GM18526 (cell line): ENCODE results near the gene UBE2R2.

Experiments
- POLR2A ChIP-seq: IDR thresholded peaks from 3 replicates; pipeline ENCODE4 v1.6.1; 2011; ENCODE audit not compliant: insufficient read length; ENCODE audit errors: extremely low read depth

The UBE2R2 gene

DNA sequence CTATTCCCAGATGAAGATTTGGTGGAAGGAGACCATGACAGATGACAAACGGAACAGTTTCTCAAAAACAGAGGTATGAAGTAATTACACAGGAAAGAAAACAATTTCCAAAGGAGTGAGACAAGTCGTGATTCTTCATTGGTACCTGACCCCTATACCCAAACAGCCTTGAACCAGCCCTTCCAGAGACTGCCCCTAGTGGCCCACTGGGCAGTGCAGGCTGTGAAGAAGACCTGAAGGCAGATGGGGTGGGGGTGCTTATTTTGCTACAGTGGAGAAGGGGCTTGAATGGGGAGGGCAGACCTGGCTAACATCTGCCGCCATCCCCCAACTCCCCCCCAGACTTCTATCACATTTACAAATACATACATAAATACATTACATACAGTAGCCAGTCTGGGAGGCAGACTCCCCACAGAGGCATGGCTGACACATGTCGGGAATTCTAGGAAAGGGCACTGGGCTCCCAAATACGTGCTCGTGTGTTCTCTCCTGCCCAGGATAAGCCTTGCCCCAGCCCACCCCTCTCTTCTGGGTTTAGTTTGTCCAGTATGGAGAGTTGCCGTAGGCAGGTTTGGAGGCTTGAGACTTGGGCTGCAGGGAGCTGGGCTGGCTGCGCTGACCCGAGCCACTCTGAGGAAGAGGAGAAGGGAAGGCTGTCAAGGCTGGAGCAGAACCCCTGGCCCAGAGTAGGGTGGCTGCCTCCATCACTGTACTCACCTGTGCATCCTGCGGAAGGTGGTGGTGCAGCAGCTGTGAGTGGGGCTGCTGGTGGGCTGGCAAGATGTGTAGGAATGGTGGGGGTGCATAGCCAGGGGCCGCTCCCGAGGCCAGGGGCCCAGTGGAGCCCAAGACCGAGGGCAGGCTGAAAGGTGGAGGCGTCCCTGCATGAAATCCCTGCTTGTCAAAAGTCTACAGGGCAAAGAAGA, 105.3 kb downstream of the UBE2R2 start:
- no peak for TF ChIP-seq POLR2A

- no peak for TF ChIP-seq POLR2A
These were observed 106.1 kb downstream of the UBE2R2 start for GRCh38 chr9:33923079-33923478.

- no peak for TF ChIP-seq POLR2A
These were observed 107.2 kb downstream of the UBE2R2 start for GRCh38 chr9:33923998-33924701.

GRCh38 chr9:33924978-33925797, 108.2 kb downstream of the UBE2R2 start:
- TF ChIP-seq POLR2A: no peak

DNA sequence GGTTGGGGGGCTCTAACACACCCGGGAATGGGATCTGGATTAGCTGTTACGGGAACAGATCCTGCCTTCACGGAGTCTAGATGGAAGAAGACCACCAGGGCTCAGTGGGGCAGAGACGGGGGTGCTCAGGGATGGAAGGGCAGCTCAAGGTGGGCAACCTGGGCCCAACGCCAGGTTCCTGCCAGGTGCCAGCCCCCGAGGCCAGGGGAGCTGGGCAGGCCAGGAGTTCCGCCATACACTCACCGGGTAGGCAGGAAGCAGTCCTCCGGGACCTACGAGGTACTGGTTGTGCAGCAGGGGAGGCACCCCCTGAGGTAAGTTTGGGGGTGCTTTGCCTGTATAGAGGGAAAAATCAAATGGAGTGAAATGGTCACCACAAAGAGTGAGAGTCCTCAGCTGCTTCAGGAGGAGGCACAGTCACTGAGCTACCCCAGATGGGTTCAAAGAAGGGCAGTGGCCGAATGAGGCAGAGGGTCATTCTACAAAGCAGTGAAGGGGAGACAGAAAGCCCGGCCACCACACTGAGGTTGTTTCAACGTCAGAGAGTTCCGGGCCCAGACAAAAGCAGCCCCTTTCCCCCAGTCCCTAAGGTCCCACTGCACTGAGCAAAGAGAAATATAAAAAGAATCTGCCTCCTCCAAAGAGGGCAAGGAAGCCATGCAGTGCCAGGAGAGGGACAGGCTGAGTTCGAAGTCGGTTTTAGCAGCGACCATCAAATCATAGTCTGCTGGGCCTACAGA, 110.0 kb downstream of the UBE2R2 start:
- no peak for TF ChIP-seq POLR2A

DNA sequence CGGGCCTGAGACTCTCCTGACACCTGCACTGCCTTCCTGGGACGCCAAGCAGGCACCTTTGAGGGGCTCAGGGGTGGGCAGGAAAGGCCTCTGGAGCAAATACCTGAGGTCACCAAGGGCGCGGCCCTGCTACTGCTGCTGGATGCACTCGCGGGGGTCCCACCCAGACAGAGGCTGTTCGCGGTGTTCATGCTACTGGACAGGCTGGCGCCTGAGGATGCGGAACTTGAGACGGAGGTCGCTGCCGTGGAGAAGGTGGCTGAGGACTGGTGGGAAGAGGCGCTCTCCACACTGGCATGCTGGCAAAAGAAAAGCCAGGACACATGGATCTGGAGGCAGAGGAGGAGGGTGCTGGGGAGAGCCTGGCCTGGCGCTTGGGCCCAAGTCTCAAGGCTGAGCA, 110.7 kb downstream of the UBE2R2 start:
- TF ChIP-seq POLR2A: no peak

DNA sequence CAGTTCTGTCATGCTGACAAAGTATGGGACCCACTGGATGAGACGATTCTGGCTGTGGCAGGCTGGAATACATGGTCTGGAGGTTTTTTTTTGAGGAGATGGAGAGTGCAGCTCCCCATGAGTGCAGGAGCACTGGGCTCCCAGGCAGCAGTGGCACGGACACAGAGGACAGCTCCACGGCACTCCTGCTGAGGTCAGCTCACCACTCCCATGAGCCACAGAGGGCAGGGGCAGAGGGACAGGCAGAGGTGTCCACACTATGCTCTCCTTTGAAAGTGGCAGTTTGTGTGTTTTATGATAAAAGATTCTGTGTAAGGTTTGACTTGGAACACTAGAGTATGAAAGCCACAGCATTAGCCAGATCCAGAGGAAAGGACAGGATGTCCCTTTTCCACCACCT, 114.4 kb downstream of the UBE2R2 start:
- TF ChIP-seq POLR2A: no peak

GRCh38 chr9:33932078-33932807, 115.3 kb downstream of the UBE2R2 start:
- TF ChIP-seq POLR2A: no peak

DNA sequence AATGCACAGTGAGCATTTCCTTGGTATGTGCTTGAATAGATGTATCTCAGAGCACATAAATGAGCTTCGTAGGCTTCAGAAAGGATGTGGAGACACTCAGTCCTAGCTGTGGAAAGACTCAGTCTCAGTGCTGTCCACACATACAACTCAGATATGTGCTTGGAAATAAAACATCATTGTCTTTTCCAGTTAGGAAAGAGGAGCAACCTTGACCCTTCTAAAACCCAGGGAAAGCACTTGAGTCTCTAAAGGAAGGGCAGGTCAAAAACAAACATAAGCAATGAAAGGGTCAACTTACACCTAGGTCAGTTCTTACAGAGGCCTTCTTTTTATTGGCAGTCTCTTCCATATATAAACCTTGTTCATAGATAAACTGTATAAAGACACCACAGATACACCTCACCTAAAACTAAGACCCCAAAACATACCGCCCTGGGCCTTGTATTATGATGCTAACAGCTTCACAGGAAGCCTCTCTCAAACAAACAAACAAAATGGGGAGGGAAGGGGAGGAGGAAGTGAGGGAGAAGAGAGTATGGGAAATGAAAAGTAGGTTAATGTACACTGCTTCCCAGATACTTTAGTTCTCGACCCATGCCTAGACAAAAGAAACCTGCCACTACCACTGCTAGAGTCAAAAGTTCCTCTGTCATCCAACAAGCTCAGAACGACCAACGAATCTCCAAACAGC, 117.4 kb downstream of the UBE2R2 start:
- TF ChIP-seq POLR2A: no peak

- TF ChIP-seq POLR2A: no peak
These were observed 123.2 kb downstream of the UBE2R2 start for GRCh38 chr9:33939924-33940874.

- TF ChIP-seq POLR2A: no peak
These were observed 125.6 kb downstream of the UBE2R2 start for GRCh38 chr9:33942471-33943083.

- TF ChIP-seq POLR2A: no peak
These were observed 126.4 kb downstream of the UBE2R2 start for GRCh38 chr9:33943389-33943788.
